NK-92 (cell line): ENCODE measurements around the gene ZNF573.

Experiments
- DNase-seq: peaks from one replicate; lab custom pipeline; 2025; ENCODE audit not compliant: unreplicated experiment; lab: John Stamatoyannopoulos, UW

Gene ZNF573

DNA sequence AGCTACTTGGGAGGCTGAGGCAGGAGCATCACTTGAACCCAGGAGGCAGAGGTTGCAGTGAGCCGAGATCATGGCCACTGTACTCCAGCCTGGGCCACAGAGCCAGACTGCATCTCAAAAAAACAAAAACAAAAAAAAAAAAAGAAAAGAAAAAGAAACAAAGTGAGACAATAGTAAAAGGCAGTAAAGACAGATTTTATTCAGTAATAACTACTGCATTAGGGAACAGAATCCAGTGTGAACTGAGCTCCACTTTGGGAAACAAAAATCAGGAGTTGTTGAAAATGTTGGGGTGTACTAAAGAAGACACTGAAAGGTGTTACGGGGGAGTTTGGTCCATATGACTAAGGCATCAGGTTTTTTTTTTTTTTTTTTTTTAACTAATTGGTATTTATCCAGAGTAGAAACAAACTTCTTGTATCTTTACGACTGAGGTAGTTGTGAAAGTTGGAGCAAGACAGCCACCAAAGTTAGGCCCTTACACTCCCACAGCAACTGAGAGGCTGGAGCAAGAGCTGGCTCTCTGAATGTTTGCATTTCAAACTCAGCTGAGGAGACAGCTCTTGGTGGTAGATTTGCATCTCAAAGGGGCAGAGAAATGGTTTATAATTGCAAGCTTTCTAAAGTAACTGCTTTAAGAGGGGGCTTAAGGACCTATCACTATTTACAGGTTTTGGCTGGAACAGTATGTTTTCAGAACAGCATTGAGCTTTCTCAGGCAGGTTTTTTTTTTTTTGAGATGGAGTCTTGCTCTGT lies 84.1 kb downstream of the ZNF573 start:
- DNase-seq, result no peak

DNA sequence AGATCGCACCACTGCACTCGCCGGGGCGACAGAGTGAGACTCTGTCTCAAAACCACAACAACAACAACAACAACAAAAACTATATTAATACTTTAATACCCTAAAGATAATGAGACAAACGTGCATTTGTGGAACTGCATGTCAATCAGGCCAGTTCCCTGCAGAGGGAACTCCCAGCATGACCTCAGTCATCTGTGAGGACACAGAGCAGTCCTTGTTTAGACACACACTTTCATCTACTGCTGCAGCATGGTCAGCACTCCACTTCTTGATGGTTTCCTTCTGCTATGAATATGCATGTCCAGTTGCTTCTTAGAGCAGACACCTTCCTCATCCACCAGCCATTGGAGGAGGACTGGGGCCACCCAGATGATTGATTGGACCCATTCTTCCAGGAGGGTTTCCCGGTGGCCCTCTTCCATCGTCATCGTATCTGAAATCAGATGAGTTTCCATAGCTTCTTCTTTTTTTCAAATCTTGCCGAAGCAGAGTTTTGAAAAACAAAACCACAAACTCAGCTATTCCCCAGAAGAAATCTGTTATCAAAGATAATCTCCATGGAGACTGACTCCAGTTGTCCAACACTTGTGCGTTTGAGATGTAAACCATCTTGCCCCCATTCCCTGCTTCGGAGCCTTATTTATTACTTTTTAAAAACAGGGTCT lies 86.3 kb downstream of the ZNF573 start:
- DNase-seq, result no peak

- DNase-seq, result no peak
Measured at GRCh38 chr19:37691881-37692504, 87.4 kb downstream of the ZNF573 start.
